Posterior cingulate gyrus (tissue), 11 donors: ENCODE data around the gene CCDC57.

Experiments
- DNase-seq, 10 donors: peaks; one replicate each; pipeline versions ENCODE4 v3.0.0 to v3.0.0-alpha.2; 2020 to 2021; ENCODE audit warnings: mixed read lengths in 3 of 10
- intact Hi-C: fragments of 100-400 bp; cut with DNase I; formaldehyde crosslinking; loops from one replicate; pipeline ENCODE4 v1.15.1; 2023

Gene CCDC57

DNA sequence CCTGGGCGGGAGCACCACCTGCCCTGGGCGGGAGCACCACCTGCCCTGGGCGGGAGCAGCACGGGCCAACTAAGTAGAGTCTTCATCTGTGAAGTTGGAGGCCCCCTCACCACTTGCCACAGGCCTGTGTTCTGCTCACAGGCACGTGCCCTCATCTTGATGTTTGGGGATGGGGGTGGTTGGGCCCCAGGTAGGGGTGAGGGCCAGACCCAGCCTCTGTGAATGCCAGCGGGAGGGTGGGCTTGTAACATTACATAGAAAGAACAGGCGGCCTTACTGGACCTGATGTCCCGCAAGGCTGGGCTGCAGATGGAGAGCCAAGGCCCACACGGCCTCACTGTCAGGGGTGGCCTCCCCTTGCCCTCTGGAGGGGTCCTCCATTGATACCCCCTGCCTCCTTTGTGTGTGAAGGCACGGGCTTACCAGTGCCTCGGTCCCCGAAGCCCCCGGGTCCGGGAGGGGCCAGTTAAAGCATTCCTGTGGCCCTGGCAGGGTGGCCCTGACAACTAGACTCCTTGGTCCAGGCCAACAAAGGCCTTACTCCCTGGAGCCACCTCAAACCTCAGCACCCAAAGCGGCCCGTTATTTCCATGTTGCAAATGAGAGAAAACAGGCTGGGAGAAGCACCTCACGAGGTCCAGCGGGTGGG lies 15.1 kb upstream of the CCDC57 start:
- intact Hi-C loops = no loop called here
- DNase-seq = no peak

DNA sequence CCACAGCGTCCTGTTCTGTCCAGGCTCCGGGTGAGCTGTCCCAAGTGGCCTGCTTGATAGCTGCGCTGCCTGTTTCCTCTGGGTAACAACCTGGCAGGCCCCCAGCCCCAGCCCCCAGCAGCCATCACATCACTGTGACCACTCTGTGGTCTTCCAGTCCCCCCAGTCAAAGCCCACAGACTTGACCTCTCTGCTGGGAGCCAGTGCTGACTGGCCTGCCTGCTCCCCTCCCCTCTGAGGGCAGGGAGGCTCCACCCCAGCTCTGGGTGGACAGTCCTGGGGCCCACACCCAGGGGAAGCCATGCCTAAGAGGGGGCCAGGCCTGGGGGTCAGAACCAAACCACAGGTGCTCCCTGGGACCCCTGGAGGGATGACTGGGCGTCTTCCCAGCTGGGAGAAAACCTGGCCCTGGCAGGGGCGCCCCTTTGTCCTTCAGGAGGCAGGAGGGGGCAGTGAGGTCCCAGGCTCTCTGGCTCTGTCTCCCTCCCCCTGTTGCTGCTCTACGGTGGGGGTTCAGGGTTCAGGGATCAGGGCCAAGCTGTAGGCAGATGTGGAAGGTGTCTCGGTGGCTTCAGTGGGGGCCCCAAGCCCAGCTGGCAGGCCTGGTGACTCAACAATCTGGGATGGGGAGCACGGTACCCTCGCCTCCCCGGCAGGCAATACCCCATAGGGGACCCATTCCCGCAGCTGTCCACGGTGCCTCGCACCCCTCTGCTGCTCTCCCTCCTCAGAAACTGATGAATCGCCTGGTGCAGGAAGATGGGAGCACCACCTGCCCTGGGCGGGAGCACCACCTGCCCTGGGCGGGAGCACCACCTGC lies 14.4 kb upstream of the CCDC57 start:
- intact Hi-C loops = no loop called here
- DNase-seq = peak in 1 of 10 donors; percentile 76

DNA sequence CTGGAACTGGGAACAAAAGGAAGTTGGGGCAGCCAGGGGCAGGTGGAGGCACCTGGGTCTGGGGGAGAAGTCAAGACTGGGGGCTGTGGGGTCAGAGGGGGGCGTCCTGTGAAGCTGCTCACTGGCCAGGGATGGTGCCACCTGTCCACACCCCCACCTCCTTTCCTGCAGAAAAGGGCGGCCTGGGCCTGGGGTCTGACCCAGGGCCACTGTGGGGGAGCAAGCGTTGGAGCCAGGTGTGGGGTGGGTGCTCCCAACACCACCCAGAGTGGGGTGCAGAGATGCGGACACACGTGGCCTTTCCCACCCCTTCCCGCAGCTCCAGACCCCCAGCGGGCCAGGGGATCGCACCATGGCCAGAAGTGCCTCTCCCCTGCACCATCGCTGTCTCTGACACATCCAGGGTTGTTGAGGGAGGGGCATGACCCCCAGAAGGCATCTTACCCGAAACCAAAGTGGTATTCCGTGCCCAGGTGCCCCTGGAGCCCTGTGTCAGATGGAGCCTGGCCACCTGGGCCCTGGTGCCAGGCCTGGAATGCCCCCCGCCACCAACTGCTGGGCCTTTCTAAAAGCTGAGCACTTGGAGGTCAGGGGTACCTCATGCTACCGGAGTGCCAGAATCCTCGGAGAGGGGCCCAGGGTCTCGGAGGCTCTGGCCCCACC lies 13.6 kb upstream of the CCDC57 start:
- DNase-seq = no peak

DNA sequence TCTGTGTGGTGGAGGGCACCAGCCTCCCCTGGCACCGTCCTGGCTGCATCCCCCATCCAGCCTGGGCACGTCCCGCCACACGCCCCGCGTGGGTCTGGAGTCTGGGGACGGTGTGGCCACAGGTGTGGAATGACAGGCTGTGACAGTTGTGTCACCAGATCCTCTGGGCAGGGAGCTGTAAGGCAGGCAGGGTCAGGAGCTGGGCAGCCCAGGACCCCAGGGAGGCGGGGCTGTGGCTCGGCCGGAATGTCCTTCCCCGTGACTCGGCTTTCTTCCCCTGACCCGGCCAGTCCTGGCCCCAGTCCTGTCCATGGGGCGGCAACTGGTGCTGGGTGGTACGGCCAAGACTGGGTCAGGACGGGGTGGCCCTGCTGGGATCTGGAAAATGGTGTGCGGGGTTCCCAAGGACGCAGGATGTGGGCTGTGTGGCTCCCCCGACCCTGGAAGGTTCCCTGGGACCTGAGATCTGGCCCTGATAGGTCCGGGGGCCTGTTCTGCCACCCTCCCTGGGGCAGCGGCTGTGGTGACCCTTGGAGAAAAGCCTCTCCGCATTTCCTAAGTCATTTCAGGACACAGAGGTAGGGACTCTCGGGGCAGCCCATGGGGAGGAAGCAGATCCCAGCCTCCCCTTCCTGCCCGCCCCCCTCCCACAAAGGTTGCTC lies 12.9 kb upstream of the CCDC57 start:
- intact Hi-C loops = no loop called here
- DNase-seq = peak in 1 of 10 donors; percentile 69

More for the DNA sequence above, 13.6 kb upstream of the CCDC57 start:
- intact Hi-C loops = no loop called here

DNA sequence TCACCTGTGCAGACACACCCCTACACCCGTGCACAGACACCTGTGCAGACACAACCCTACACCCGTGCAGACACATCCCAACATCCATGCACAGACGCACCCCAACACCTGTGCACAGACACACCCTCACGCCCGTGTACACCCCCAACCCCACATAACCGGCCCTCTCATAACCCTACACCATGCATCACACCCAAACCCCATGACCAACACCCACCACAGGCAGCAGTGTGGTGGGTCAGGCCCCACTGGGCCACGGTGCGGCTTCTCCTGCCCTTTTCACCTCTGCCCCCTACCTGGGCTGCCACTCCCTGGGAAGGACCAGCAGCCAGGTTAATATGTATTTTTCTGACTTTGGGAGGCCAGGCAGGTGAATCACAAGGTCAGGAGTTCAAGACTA lies 12.0 kb upstream of the CCDC57 start:
- DNase-seq = no peak
- intact Hi-C loops = no loop called here

DNA sequence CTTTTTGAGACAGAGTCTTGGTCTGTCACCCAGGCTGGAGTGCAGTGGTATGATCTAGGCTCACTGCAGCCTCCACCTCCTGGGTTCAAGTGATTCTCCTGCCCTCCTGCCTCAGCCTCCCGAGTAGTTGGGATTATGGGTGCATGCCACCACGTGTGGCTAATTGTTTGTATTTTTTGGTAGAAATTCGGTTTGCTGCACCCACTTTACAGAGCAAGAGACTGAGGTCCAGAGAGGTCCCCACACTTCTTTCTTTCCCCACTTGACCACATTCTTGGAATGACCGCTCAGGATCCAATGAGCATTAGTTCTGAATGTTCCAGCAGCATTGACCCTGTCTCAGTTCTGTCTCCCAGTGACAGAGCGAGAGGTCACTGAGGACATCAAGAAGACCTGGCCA lies 10.9 kb upstream of the CCDC57 start:
- DNase-seq = no peak
- intact Hi-C loops = no loop called here

DNA sequence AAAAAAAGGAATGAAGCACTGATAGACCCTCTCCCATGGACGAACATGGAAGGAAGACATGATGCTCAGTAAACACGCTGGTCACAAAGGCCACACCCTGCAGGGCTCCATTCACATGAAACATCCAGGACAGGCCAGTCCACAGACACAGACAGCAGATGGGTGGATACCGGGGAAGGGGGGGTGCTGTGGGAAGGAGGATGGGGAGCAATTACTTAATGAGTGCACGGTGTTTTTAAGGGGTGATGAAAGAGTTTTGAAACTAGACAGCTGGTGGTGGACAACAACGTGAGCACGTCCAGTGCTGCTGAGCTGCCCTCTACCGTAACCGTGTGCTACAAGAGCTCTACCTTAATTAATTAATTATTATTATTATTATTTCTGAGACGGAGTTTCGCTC lies 10.2 kb upstream of the CCDC57 start:
- intact Hi-C loops = no loop called here
- no peak for DNase-seq

DNA sequence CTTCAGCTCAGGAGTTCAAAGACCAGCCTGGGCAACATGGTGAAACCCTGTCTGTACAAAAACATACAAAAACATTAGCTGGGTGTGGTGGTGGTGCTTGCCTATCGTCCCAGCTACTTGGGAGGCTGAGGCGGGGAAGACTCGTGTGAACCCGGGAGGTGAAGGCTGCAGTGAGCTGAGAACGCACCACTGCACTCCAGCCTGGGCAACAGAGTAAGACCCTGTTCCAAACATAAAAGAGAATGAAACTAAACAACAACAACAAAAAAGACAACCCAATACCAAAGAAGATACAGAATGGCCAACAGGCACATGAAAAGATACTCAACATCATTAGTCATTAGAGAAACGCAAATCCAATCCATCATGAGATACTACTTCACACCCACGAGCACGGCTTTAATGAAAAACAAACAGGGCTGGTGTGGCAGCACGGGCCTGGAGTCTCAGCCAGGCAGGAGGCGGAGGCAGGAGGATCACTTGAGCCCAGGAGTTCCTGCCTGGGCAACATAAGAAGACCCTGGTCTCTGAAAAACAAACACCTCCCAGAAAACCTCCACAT lies 8.8 kb upstream of the CCDC57 start:
- intact Hi-C loops = no loop called here
- DNase-seq = no peak

DNA sequence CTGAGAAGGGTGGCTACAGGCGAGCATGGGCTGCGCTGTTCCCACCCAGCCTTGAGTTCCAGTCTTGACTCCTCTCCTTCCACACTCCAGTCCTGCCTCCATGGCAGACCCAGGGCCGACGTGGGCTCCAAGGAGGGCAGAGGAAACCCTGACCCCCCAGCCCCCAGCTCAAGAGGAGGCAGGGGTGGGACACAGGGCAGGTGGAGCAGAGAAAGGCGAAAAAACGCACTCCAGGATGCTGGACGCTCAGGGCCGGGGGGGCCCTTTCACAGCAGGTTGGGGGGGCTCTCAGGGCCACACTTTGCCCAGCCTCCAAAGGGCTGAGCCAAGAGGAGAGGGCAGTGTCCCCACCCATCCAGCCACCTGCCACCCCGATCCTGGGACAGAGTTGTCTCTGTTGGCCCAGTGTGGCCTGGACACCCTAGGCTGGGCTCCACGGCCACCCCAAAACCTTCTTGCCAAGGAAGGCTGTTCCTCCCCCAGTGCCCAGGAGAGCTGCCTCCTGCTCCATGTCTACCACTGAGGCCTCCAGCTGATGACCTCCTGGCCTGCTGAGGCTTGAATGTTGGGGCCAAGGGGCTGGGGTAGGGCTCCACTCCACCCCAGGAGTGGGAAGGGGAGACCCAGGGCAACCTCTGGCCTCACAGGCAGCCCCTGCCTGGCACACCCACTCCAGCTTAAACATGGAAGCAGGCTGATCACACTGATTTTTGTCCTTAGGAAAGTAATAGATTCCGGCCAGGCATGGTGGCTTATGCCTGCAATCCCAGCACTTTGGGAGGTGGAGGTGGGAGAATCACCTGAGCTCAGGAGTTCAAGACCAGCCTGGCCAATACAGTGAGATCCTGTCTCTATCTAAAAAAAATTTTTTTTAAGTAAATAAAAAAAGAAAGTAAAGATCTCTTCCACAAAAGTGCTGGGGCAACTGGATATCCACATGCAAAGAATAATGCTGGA lies 7.4 kb upstream of the CCDC57 start:
- DNase-seq = no peak
- intact Hi-C loops = no loop called here

DNA sequence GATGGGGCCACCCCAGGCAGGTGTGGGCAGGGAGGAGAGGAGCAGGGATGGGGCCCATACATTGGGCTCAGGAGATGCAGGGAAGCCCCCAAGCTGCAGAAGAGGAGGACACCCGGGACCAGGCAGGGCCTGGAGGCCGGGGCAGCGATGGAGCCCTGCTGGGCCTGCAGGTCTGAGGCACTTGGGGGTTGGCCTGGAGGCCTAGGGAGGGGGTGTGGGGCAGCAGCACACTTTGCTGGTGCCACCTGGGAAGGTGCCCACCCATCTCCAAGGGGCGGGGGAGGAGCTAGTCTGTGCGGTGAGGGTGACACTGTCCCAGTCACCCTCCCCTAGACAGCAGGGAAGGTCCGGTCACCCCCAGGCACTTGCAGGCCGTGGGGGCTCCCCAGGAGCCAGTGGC lies 6.4 kb upstream of the CCDC57 start:
- intact Hi-C loops = no loop called here
- DNase-seq = peak in 1 of 10 donors; percentile 51

GRCh38 chr17:82218349-82219075 lies 5.9 kb upstream of the CCDC57 start:
- peak in 2 of 10 donors; percentile 57 to 73 for DNase-seq
- intact Hi-C loops = no loop called here

DNA sequence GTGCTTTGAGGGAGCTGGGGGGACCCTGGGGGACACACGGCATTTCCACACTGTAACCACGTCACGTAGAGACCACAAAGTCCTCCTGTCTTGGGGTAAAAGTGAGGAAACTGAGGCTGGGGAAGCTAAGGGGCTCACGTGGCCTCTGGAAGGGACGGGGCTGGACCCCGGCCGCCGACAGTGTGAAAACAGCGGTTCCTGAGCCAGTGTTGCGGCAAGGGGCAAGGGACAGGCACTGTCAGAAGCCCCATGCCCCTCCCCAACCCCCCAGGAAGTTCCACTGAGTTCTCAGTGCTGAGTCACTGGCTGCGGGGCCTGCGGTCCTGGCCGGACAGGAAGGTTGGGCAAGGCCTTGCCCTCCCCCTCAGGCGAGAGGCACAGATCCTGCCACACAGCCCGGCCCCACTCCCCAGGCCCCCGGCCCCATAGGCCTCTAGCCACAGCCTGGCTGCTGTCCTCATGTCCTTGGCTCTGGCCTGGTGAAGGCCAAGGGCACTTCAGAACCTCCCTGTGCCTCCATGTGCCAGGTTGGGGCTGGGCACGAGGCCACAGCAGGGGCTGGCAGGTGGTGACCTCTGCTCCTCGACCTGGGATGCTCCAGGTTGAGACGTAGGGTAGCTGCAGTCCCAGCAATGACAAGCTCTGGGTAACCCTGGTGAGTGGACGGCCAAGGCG lies 5.0 kb upstream of the CCDC57 start:
- peak in 3 of 10 donors; percentile 42 to 88 (median 69) for DNase-seq
- intact Hi-C loops = no loop called here

GRCh38 chr17:82217120-82217529 lies 4.5 kb upstream of the CCDC57 start:
- intact Hi-C loops = no loop called here
- peak in 1 of 10 donors; percentile 88 for DNase-seq

- intact Hi-C loops = no loop called here
- peak in 6 of 10 donors; percentile 41 to 92 (median 54) for DNase-seq
Measured at GRCh38 chr17:82216301-82217119, 3.9 kb upstream of the CCDC57 start.

DNA sequence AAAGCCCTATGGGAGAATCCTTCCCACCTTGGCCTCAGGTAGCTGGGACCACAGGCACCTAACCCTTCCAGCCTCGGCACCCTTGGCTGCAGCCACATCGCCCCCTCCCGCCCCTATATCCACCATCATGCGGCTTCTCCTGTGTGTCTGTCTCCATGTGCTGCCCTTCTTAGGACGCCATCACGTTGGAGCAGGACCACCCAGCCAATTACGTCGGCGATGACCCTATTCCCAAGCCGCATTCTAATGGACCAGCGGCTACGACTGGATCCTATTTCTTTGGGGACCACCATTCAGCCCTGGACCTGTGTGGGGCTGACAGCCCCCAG lies 3.3 kb upstream of the CCDC57 start:
- intact Hi-C loops = no loop called here
- DNase-seq = peak in 1 of 10 donors; percentile 54

DNA sequence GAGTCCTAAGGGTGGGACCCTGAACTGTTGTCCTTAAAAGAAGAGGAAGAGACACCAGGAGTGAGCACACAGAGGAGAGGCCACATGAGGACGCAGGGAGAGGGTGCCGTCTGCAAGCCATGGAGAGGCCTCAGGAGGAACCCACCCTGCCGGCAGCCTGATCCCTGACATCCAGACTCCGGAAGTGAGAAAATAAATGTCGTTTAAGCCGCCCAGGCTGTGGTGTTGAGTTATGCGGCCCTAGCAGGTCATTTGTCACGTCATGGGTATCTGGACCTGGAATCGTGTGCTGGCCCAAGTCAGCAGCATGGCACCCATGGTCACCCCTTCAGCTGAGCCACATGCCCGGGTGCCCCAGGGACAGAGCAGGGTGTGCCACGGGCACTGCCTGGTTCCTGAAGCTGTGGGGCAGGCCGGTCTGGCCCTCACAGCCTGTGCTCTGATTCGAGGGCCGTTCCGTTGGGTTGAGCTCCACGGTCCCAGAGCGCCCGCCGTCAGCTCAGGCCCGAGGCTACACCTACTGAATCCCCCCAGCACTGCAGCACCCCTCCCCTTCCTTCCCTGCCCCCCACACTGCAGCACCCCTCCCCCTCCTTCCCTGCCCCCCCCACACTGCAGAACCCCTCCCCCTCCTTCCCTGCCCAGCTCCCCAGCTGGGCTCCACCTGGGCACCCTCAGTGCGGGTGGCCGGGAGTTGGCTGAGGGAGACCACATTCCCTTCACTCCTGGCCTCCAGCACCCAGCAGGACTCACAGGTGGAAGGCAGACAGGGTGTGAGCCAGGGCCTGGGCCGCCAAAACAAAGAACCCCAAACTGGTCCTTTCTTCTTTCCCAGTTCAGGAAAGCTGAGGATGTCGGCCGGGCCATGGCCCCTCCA lies 2.7 kb upstream of the CCDC57 start:
- DNase-seq = peak in 2 of 10 donors; percentile 67 to 75
- intact Hi-C loops = no loop called here
